Measurements from ENCODE around the gene TEAD2.
"Not testable (repeated sequence)": the region's sequence is repeated elsewhere in the genome, so short reads cannot be mapped to it uniquely, and the experiment has no call there.

Gene TEAD2

DNA sequence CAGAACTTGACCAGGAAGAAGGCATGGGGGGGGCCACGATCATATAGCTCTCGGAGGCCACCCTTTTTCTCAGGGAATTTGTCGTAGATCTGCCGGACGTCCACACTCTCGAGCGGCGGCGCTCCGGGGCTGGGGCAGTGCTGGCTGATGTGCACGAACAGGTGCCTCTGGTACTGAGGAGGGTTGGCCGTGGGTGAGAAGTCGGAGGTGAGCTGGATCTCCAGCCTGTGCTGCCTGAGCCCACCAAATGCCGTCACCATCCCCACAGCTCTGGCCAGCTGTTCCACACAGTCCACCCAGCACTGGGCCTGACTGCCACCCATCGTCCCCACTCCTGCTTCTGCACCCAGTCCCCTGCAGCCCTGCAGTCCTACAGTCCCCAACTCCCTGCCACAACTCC, 15.0 kb downstream of the TEAD2 start:
- no peak for DNase-seq

DNA sequence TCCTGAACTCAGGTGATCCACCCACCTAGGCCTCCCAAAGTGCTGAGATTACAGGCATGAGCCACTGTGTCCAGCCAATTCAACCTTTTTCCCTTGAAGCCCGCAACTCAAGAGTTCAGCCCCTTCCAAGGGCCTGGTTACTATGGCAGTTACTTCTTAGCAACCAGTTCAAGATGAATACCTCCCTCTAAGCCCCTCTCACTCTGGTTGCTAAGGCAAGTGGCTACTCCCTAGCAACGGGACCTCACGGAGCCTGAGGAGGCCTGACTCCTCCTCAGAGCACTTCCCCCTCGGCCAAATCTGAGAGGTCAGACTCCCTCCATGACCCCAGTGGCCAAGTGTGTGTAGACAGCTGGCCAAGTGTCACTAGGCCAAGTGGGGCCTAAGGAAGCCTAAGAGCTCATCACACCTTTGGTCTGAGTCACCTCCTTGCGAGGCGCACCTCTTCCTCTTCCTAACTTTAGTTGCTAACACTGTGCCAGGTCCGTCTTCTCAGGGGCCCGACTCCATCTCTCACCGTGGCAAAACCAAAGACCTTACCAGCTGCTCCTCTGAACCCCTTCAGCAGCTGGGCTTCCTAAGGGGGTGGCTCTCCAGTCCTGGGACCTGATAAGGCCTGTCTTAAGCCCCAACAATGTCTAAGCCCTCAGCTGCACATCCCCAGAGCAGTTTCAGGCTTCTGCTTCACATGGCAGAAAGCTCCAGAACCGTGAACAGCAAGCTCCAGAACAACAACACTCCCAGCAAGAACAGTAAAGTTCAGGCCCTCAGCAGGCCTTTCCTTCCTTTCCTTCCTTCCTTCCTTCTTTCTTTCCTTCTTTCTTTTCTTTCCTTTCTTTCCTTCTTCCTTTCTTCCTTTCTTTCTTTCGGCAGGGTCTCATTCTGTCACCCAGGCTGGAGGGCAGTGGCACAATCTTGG, 17.5 kb downstream of the TEAD2 start:
- no peak for DNase-seq

DNA sequence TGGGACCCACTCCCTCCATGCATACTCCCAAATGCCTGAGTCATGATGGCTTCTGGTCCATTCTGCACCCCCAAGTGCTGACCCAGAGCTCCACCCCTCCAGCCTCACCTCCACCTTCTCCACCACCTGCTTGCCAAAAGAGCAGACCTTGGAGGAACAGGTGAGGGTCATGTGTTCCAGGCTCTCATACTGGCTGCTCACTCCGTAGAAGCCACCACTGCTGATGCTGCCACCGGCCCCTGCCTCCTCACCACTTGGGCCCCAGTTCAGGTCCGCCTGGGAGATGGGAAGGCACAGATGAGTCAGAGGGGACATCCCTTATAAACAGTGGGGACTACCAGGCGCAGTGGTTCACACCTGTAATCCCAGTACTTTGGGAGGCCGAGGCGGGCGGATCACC, 19.1 kb downstream of the TEAD2 start:
- no peak for DNase-seq

DNA sequence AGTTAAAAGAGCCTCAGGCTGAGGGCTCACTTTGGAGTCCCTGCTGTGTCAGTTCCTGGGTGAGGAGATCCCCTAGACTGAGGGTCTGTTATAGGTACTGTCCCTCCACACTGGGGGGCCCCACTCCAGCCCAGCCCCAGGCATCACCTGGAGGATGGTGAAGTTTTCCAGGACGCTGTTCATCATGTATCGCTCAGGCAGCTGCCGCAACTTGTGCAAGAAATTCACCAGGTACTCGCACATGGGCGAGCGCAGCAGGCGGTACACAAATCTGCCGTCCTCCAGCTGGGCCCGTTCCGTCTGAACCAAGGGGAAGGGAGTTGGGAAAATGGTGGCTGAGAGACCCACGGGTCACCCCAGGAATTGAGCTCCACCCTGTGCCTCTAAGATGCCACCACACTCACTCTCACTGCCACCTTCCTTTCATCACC, 19.9 kb downstream of the TEAD2 start:
- DNase-seq = no peak

DNA sequence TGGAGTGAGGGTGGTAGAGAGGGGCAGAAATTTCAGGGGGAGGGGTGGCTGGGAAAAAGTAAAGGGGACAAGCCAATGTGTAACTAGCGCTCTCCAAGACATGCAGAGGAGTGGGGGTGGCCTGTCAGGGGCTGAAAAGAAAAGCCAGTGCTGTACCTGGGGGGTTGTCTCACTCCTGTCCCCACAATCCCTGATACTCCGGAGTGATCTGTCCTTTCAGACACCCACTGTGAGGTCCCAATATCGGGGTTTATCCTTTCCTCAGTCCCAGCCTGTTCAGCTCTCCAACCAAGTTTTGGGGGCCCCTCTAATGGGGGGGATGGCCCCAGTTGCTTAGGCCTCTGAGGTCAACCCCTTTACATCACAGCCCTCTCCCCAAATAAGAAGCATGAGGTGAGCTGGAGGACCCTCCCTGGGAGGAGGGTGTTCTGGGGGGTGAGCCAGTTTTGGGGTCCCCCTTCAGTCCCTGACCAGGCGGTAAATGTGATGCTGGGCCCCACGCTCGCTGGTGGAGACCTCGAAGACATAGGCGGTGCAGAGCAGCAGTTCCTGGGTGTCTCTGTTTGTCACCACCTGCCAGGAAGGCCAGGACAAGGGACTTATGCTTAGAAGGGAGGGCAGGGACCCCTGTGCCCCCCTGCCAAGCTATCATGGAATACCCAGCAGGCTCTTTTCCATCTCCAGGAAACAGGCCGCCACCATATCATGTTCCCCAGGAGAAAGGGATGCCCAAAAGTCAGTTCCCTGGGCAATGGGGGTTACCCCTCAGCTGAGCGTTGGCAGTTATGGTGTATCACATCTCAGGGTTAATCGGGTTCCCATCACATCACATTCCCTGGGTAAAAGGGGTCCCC, 21.1 kb downstream of the TEAD2 start:
- DNase-seq = no peak

DNA sequence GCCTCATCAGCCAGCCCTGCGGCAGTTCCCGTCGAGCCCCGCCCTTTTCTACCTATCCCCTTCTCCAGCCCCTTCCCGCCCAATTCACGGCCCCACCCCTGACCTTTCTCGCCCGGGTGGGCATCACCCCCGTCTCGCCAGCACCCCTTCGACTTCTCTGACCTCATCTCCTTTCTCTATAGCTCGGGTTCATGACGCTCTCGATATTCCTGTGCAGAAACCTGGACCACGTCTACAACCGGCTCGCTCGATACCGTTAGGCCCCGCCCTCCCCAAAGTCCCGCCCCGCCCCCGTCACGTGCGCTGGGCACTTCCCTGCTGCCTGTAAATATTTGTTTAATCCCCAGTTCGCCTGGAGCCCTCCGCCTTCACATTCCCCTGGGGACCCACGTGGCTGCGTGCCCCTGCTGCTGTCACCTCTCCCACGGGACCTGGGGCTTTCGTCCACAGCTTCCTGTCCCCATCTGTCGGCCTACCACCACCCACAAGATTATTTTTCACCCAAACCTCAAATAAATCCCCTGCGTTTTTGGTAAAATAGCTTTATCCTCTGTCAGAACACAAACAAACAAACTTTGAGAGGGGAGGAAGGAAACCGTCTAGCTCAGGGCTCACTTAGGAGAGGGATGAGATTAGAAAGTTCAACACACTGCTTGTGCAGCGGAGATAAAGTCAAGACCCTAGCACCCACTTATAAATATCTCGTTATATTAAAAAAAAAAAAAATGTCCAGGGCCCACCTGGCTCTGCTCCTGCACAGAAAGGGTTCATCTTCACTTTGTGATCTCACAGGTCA, 21.9 kb downstream of the TEAD2 start:
- DNase-seq = no peak

DNA sequence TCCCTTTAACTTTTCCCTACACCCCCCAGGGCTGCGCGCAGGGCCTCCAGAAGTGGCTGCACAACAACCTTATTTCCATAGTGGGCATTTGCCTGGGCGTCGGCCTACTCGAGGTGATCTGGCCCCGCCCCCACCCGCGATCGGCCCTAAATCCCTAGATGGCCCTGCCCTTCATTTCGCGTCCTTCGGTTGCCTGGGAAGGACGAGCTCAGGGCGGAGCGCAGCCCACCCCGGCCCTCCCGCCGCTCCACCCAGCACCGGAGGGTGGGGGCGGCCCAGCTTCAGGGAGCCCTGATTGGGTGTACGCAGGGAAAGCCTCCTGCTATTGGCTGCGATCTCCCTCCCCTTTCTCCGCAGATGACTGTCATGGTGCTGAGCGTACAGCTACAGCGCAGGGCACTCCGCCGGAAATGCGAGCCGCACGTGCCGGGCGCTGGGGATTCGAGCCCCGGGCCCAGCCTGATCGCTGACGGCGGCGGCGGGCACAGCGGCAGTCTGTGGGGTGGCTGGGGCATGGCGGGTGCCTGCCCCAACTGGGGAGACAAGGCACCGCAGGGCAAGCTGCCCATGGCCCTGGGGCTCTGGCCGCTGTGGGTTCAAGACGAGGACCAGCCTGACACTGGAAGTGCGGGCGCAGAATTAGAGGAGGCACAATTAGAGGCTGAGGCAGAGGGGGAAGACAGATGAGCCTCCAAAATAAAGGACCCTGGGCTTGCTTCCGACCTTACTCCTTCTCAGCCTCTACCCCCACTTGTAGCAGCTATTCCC, 22.7 kb downstream of the TEAD2 start:
- no peak for DNase-seq

DNA sequence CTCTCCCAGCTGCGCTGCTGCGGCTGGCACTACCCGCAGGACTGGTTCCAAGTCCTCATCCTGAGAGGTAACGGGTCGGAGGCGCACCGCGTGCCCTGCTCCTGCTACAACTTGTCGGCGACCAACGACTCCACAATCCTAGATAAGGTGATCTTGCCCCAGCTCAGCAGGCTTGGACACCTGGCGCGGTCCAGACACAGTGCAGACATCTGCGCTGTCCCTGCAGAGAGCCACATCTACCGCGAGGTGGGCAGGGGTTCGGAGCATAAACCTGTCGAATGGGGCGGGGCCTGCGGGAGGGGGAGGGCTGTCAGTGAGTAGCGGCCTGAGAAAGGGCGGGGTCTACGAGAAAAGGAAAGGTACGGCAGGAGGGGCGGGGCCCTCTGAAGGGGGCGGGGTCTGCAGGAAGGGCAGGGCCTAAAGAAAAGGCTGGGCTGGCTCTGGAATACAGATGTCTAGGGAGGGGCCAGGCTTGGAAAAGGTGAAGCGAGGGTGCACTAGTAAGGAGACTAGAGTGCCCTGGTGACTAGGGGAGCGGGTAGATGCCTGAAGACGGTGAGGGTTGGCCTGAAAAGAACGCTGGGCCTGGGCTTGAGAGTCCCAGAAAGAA, 23.4 kb downstream of the TEAD2 start:
- DNase-seq = no peak

DNA sequence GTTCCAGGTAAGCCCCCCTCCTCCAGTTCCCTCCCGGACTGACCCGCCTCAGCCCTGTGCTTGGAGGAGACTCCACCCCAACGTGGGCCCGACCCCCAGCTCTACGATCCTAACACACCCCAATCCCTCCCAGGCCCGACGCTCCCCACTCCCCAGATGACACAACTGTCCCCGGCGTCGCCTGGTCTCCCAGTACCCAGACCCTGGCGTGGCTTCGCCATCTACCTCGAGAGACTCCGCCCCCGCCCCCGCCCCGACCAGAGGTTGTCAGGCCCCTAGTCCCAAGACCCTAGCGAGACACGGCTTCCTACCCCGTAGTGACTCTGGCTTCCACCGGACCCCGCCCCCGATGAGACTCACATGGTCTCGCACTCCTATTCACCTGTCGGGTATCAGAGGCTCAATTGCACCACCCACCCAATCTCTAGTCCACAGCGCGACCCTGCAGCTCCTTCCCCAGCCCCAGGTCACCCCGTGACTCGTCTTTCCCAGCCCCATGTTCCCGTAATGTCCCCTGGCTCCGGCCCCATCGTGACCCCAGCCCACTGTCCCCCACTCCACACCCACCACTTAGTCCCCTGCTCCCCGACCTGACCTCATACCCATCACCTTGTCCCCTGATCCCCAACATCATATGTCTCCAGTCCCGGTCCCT, 24.1 kb downstream of the TEAD2 start:
- DNase-seq = no peak

DNA sequence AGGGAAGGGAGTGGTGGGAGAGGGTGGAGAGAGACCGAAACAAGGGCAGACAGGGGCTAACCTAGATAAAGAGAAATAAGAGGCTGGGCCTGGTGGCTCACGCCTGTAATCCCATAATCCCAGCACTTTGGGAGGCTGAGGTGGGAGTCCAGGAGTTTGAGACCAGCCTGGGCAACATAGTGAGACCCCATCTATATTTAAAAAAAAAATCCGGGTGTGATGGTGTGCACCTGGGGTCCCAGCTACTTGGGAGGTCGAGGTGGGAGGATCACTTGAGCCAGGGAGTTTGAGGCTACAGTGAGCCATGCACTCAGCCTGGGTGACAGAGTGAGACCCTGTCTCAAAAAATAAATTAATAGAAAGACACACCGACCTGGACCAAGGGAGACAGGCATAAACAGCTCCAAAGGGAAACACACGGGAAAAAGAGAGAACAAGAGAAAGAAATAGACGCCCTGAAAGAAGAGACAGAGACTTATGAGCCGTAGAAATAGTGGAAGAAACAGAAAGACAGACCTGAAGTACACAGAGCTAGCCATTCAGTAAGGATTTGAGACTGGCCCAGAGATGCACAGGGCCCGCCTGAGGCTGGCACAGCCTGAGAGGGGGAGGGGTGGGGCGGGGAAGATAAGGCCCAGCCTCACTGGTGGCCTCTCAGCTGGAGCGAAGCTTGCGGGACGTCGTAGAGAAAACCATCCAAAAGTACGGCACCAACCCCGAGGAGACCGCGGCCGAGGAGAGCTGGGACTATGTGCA, 24.8 kb downstream of the TEAD2 start:
- DNase-seq = no peak

DNA sequence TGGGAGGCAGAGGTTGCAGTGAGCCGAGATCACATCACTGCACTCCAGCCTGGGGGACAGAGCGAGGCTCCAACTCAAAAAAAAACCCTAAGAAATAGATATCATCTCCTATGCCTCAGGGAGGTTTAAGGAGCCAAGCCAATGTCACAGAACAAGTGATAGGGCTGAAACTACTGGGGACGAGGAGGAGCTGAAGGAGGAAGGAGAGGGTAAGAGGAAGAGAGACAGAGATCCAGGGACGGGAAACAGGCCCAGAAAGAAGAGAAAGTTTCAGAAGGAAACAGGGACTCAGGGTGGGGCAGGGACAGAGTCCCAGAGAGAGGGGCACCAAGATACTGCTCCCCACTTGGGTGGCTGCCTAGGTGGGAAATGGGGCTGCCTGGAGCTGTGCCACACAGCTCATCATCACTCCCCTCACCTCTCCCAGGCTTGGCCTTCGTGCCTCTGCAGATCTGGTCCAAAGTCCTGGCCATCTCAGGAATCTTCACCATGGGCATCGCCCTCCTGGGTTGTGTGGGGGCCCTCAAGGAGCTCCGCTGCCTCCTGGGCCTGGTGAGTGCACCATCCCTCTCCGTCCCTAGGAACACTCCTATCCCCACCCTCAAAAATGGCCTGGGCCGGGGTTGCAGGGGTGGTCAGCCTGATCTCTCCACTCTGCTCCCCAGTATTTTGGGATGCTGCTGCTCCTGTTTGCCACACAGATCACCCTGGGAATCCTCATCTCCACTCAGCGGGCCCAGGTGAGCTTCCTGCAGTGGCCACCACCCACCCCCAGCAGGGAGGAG, 25.5 kb downstream of the TEAD2 start:
- DNase-seq = no peak

DNA sequence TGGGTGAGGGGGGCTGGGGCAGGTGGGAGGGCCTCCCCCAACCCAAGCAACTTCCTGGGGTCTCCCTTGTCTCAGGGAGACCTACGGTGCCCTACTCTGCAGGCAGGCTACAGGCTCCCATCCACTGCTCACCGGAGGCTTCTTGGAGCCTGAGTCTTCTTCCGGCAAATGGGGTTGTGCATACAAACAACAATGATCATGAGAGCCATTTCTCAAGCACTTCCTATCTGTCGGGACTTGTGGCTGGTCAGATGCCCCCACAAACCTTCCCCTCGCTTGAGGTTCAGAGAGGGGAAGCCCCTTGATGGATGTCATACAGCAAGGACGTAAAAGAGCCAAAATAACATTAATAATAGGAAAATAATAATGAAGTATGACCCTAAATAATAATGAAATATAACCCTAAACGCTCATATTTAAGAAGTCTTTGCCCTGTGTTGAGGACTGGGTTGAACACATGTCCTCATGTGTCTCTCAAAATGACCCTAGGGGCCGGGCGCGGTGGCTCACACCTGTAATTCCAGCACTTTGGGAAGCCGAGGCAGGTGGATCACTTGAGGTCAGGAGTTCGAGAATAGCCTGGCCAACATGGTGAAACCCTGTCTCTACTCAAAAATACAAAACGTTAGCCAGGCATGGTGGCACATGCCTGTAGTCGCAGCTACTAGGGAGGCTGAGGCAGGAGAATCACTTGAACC, 26.3 kb downstream of the TEAD2 start:
- no peak for DNase-seq

DNA sequence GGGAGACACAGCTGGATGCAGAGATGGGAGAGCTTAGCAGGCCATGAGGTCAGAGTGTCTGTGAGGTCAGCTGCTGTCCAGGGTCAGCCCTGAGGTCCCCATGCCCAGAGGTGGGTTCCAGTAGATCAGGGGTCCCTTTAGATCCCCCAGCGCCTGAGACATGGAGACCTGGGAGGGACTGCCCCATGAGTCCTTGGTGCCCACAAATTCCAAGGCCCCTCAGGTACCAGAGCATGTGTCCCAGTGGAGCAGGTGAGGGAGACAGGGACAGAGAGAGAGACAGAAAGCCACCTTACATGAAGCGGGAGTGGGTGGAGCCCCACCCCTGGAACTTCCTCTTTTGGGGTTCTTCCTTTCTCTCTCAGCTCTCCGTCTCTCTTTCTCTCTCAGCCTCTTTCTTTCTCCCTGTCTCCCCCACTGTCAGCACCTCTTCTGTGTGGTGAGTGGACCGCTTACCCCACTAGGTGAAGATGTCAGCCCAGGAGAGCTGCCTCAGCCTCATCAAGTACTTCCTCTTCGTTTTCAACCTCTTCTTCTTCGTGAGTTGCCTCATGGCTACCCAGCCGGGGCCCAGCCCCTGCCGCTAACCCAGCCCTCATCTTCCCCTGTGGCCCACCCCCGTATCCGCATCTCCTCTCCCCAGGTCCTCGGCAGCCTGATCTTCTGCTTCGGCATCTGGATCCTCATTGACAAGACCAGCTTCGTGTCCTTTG, 27.0 kb downstream of the TEAD2 start, which contains the start of gene CD37:
Gene CD37, plus strand, starts transcription at position 336 of the 713 bp plus-strand sequence. Its CDS starts 135 bp downstream, at position 471.
- DNase-seq = no peak

DNA sequence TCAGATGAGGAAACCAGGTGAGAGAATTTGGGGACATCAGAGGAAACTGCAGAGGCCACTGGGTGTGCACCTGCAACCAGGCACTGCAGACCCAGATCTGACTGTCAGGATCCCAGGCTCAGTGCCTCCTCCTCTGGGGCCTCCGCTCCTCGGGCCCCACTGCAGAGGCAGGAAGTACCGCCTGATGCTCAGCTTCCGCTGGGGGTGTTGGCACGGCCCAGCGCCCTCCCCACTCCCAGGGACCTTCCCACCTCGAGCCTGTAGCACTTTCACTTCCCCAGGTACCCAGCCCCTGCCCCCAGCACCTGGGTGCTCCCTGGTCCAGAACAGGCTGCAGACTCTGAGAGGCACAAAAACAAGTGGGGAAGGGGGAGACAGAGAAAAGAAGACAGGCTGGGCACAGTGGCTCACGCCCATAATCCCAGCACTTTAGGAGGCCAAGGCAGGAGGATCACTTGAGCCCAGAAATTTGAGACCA, 28.4 kb downstream of the TEAD2 start:
- DNase-seq = no peak

DNA sequence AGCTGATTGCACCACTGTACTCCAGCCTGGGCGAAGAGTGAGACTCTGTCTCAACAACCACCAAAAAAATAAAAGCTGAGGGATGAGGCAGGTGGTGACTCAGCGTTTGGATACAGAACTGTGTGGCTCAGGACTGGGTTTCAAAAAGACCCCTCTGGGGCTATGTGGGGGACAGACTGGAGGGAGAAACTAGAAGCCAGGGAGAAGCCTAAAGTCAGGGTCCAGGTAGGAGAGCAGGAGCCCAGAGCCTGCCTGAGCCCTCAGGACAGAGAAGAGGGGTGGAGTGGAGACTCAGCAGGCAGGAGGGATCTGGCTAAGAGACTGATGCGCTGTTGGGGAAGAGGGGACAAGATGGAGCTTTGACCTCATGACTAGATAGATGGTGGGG, 28.8 kb downstream of the TEAD2 start:
- no peak for DNase-seq

DNA sequence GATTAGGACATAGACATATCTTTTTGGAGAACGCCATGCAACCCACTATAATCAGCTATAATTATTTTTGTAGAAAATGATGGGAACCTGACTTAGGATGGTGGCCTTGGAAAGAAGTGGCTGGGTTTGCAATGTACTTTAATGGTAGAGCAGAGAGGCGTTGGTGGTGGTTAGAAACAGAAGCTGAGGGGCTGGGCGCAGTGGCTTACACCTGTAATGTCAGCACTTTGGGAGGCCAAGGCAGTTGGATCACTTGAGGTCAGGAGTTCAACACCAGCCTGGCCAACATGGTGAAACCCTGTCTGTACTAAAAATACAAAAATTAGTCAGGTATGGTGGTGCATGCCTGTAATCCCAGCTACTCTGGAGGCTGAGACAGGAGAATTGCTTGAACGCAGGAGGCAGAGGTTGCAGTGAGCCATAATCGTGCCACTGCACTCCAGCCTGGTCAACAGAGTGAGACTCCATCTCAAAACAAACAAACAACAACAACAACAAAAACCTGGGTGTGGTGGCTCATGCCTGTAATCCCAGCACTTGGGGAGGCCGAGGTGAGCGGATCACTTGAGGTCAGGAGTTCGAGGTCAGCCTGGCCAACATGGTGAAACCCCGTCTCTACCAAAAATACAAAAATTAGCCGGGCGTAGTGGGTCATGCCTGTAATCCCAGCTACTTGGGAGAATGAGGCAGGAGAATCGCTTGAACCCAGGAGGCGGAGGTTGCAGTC, 29.4 kb downstream of the TEAD2 start:
- not testable (repeated sequence) for DNase-seq

DNA sequence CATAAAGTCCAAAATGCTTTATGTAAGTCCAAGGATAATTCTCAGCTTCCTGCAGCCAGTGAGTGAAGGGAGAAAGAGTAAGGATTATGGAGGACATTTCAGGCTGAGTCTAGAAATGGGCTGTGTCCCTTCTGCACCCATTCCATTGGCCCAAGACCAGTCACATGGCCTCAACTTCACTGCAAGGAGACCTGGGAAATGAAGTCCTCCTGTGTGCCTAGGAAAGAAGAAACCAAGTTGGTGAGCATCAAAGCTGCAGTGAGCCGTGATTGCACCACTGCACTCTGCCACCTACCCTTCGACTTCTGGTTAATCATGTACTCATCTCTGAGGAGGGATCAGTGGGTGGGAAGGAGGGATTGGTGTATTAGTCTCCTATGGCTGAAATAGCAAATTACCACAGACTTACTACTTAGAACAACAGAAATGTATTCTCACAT, 30.6 kb downstream of the TEAD2 start:
- peak; percentile 15 for DNase-seq

All from NCI-H446 treated with DMSO at 0.1 percent for 48 hours (cell line).